Spleen (tissue), 11 donors: Measurements from ENCODE around the gene IL7R. TPM values are rescaled to one million over a fixed set of nuclear protein-coding genes. Genes with fewer than 3 reads are reported as not detected.

Experiments used
- DNase-seq: peaks from one replicate; pipeline ENCODE4 v3.0.0-alpha.2; 2020
- H3K27ac ChIP-seq, 8 donors: fragments of 200-600 bp; sonication (generic) in 7 of 8; 1 replicate in 4 of 8; 2 replicates in 4 of 8; pipeline versions ENCODE4 v1.5.0 to v1.8.0; 2016 to 2021; ENCODE audit warnings: inconsistent platforms in 4 of 8, mild to moderate bottlenecking in 4 of 8, moderate library complexity in 1 of 8
- H3K27me3 ChIP-seq, 7 donors: fragments of 200-600 bp; sonication (generic) in 6 of 7; replicated peaks in 1 of 7; 1 replicate in 4 of 7; 2 replicates in 3 of 7; pipeline versions ENCODE4 v1.5.0 to v1.8.0; 2016 to 2021; ENCODE audit warnings: inconsistent platforms in 3 of 7, mild to moderate bottlenecking in 1 of 7
- H3K36me3 ChIP-seq, 6 donors: fragments of 200-600 bp; sonication (generic) in 5 of 6; 1 replicate in 4 of 6; 2 replicates in 2 of 6; pipeline versions ENCODE4 v1.5.0 to v1.8.0; 2016 to 2021; ENCODE audit warnings: inconsistent platforms in 2 of 6
- H3K4me1 ChIP-seq, 6 donors: fragments of 200-600 bp; sonication (generic) in 5 of 6; 1 replicate in 3 of 6; 2 replicates in 3 of 6; pipeline versions ENCODE4 v1.5.0 to v1.8.0; 2016 to 2021; ENCODE audit warnings: inconsistent platforms in 3 of 6
- H3K4me3 ChIP-seq, 8 donors: fragments of 200-600 bp; sonication (generic) in 7 of 8; 1 replicate in 4 of 8; 2 replicates in 4 of 8; pipeline versions ENCODE4 v1.5.0 to v1.8.0; 2016 to 2021; ENCODE audit warnings: inconsistent platforms in 4 of 8, mild to moderate bottlenecking in 4 of 8, moderate library complexity in 2 of 8
- H3K9me3 ChIP-seq, 8 donors: fragments of 200-600 bp; sonication (generic) in 7 of 8; 1 replicate in 4 of 8; 2 replicates in 4 of 8; pipeline versions ENCODE4 v1.5.0 to v1.8.0; 2016 to 2021; ENCODE audit warnings: inconsistent platforms in 4 of 8
- POLR2A ChIP-seq, 3 donors: fragments of 450-650 bp; IDR thresholded peaks; one replicate each; pipeline ENCODE4 v1.5.1; 2017; ENCODE audit warnings: antibody characterized with exemption in 3 of 3, mild to moderate bottlenecking in 1 of 3
- POLR2AphosphoS5 ChIP-seq, 3 donors: sonication (generic); formaldehyde crosslinking; IDR thresholded peaks; one replicate each; pipeline ENCODE4 v1.5.1; 2017; ENCODE audit warnings: antibody characterized with exemption in 3 of 3
- WGBS, 5 donors: extraction: QIAGEN DNeasy Blood & Tissue Kit in 3 of 5; methylation state at CpG; one replicate each; pipeline versions ENCODE4 v1.1.5 to v1.1.7; 2013 to 2018; 5-methylcytosine and 5-hydroxymethylcytosine counted together
- intact Hi-C: fragments of 100-400 bp; cut with DNase I; formaldehyde crosslinking; loops from one replicate; pipeline ENCODE4 v1.15.0; 2023; ENCODE audit warnings: low total_unique reads
- polyA plus RNA-seq, 3 donors: library from polyadenylated mRNA; stranded (reverse); fragments of 200-250 nt; gene quantifications; one replicate each; pipeline ENCODE4 v1.2.1, GENCODE V29; 2013
- total RNA-seq, 7 donors: library from RNA; depleted of rRNA in 3 of 7; stranded (reverse); fragments of >200 nt in 3 of 7; fragmentation: NEBNext Ultra II Directional in 4 of 7; extraction: Animal tissue kit (Norgen Biotek cat#: 25700) in 4 of 7; gene quantifications; one replicate each; pipeline versions ENCODE4 v1.1.0 to v1.2.1, GENCODE V29; 2016 to 2021
- TF ChIP-seq, protein P1 (sequence below), 11 experiments: fragments of 200-600 bp in 7 of 11; fragments of 450-650 bp in 4 of 11; sonication (generic) in 4 of 11; IDR thresholded peaks in 8 of 11; conservative IDR thresholded peaks in 3 of 11; 1 replicate in 7 of 11; 2 replicates in 4 of 11; pipeline versions ENCODE4 v1.4.0 to v1.8.0; 2016 to 2021; ENCODE audit warnings: antibody characterized with exemption in 11 of 11, inconsistent platforms in 4 of 11, mild to moderate bottlenecking in 1 of 11
- donor health status: healthy with polysubstance abuse.
- donor health status: DM: no; HTN: no; CAD: no; lungs with moderate emphysema.
- donor health status: DM: no; HTN: no; CAD: no.
- donor health status: Bipolar disorder and iron deficiency.
- donor health status: healthy.
- donor health status: DM: no; HTN: no; CAD: no.
- donor health status: DM: yes; HTN: yes; CAD: no.

The IL7R gene
- total and polyA plus RNA-seq, 10 donors = 13.5 to 280 (median 96.0) TPM

DNA sequence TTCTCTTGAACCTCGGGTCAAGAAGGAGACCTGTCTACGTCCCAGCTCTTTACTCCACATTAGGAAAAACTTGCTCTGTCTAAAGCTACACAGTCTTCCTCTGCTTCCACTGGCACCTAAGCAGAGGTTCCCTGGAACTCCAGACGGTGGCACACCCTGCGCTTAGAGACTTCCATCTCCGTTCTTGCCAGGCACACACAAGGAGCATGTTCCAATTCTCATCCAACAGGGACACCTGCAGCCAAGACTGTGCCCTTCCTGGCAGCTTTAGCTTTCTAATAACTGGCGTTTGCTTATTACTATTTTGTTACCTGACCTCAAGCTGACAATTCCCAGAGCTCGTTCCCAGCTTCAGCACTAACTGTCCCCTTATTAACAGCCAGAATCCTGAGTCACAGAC lies 65.8 kb downstream of the IL7R start:
- Histone ChIP-seq H3K27me3 (peaks cover 0 to 44% (median 0%) of the 10 kb centered on the region in 7 donors), H3K9me3 (peaks cover 0 to 9% (median 2%) of the 10 kb centered on the region in 8 donors), H3K27ac (no peak overlapping the region), H3K36me3 (no peaks in the 10 kb centered on the region), H3K4me3 (no peak overlapping the region), H3K4me1 (peaks cover 5 to 22% (median 14%) of the 10 kb centered on the region in 6 donors)
- TF ChIP-seq POLR2A (IDR thresholded peaks at IDR 0.05) = no peak
- TF ChIP-seq POLR2AphosphoS5 (IDR thresholded peaks at IDR 0.05) = no peak
- TF ChIP-seq, protein P1, sequence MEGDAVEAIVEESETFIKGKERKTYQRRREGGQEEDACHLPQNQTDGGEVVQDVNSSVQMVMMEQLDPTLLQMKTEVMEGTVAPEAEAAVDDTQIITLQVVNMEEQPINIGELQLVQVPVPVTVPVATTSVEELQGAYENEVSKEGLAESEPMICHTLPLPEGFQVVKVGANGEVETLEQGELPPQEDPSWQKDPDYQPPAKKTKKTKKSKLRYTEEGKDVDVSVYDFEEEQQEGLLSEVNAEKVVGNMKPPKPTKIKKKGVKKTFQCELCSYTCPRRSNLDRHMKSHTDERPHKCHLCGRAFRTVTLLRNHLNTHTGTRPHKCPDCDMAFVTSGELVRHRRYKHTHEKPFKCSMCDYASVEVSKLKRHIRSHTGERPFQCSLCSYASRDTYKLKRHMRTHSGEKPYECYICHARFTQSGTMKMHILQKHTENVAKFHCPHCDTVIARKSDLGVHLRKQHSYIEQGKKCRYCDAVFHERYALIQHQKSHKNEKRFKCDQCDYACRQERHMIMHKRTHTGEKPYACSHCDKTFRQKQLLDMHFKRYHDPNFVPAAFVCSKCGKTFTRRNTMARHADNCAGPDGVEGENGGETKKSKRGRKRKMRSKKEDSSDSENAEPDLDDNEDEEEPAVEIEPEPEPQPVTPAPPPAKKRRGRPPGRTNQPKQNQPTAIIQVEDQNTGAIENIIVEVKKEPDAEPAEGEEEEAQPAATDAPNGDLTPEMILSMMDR (IDR thresholded peaks at IDR 0.05 in 8 of 11, conservative IDR thresholded peaks at IDR 0.05 in 3 of 11) = no peak
- 76 to 90% (median 79%) methylated on average over 7 of the region's 7 CpGs for WGBS, 5 donors
- DNase-seq = no peak
- intact Hi-C loops = no loop called here

DNA sequence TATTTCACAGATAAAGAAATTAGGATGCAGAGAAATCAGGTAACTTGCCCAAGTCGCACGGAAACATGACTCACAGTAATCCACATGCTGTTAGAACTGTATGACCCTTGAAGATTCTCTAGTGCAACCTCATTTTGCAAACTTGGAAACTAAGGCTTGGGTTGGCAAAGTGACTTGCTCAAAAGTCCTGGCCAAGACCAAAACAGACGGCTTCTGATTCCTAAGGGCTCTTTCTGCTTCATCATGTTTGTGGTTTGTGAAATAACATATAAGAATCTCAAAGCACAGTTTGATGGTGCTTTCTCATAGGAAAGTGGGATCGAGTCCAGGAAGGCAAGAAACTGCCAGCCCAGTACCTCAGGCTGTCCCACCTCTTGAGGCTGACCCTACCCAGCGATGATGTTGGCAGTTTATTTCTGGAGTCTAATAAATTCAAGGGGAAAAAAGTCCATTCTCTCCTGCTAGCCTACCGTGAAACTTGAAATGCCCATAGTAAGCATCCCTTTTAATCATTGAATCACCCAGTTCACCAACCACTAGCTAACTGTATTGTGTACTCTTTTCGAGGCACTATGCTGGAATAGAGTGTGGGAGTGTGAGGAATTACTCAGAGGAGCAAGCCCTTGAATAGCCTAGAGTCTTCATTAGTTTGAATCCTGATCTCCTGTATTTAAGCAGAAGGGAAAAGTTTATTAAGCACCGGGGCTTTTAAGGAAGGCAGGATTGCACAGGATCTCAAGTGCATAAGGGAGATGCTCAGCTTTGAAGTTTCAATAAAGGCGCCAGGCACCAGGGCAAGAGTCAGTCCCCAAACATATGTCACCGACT lies 67.6 kb downstream of the IL7R start:
- TF ChIP-seq POLR2A (IDR thresholded peaks at IDR 0.05) (no peak), POLR2AphosphoS5 (IDR thresholded peaks at IDR 0.05) (no peak)
- TF ChIP-seq, protein P1 (IDR thresholded peaks at IDR 0.05 in 8 of 11, conservative IDR thresholded peaks at IDR 0.05 in 3 of 11) = no peak
- 44 to 60% (median 55%) methylated on average over 10 of the region's 10 CpGs for WGBS, 5 donors
- peaks cover 0 to 9% (median 2%) of the 10 kb centered on the region in 8 donors for H3K9me3 ChIP-seq
- H3K4me3 ChIP-seq = peak overlapping the region in 1 of 8 donors; percentile 45
- H3K27ac ChIP-seq = peak overlapping the region in 1 of 8 donors; percentile 8
- no peaks in the 10 kb centered on the region for H3K36me3 ChIP-seq
- DNase-seq = no peak
- peaks cover 5 to 22% (median 14%) of the 10 kb centered on the region in 6 donors for H3K4me1 ChIP-seq
- intact Hi-C loops = no loop called here
- peaks cover 0 to 45% (median 0%) of the 10 kb centered on the region in 7 donors for H3K27me3 ChIP-seq

DNA sequence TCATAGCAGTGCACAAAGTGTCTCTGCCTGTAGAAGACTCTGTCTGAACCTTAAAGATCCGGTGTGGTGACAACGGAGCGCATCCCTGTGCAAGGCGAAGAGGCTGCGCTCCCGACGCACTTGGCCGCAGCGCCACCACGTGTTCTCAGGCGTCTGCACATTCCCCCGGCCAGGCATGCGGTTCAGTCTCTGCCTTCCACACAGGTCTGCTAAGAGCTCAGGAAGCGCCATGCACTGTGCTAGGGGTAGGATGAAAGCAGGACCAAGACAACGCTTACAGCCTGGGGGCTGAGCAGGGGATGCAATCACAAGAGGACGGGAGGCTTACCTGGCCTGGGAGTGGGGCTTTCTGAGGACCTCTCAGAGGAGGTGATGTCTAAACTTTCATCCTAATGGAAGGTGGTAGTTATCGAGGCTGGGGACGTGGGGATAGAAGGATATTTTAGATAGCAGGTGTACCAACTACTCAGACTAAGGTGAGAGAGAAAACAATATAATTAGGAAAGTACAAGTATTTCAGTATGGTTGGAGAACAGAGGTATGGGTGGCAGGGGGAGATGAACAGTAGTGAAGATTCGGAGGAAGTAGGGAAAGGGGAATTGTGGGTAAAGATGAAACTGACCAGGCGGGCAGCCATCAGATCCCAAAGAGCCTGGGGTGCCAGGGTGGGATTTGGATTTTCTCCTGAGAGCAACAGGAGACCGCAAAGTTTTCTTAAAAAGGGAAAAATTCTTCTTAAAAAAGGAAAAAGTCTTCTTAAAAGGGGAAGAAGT lies 68.4 kb downstream of the IL7R start:
- Histone ChIP-seq H3K4me3 (peak overlapping the region in 1 of 8 donors; percentile 45), H3K36me3 (no peaks in the 10 kb centered on the region), H3K9me3 (peaks cover 0 to 2% (median 0%) of the 10 kb centered on the region in 8 donors), H3K4me1 (peaks cover 5 to 22% (median 14%) of the 10 kb centered on the region in 6 donors), H3K27me3 (peaks cover 0 to 45% (median 0%) of the 10 kb centered on the region in 7 donors), H3K27ac (peak overlapping the region in 1 of 8 donors; percentile 8)
- no peak for TF ChIP-seq POLR2A (IDR thresholded peaks at IDR 0.05)
- peak; percentile 65 to 77 (median 65) for TF ChIP-seq POLR2AphosphoS5 (IDR thresholded peaks at IDR 0.05)
- TF ChIP-seq, protein P1 (IDR thresholded peaks at IDR 0.05 in 8 of 11, conservative IDR thresholded peaks at IDR 0.05 in 3 of 11) = peak in 9 of 11 experiments; percentile 44 to 73 (median 63)
- peak; percentile 91 for DNase-seq
- 9 to 23% (median 10%) methylated on average over 9 to 21 of the region's 21 CpGs for WGBS, 5 donors
- intact Hi-C loops = loop anchor here (5.0 kb wide), 3 partner anchors 148 to 833 kb away; partner anchors contain the start of gene SPEF2
